Activated T-cell treated with anti-CD3 and anti-CD28 coated beads, Interleukin-2, amount 50 U/mL, for 1 hour (primary cell): Measurements from ENCODE around the gene NSMF.
A peak's percentile ranks its signal among the peaks of the same experiment; 100 is the strongest.
"Not testable (repeated sequence)": the region's sequence is repeated elsewhere in the genome, so short reads cannot be mapped to it uniquely, and the experiment has no call there.

Experiments
- DNase-seq: peaks from one replicate; pipeline ENCODE4 v3.0.0-alpha.2; 2020

The NSMF gene

DNA sequence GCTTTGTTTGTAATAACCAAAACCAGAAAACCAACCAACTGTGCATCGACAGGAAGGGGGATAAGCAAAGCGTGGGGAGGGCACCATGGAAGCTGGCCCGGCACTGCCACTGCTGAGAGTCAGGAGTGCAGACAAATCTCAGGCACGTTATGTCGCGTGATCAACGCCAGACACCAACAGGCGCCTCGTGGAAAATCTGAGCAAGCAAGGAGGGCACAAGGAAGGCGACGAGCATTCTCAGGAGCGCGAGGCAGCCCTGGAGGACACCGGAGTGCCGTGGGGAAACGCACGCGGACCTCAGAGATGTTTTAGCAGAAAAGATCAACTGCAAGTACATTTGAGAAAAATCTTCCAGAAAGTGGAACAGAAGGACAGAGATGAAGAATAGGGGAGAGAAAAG, 15.1 kb upstream of the NSMF start:
- DNase-seq: no peak

DNA sequence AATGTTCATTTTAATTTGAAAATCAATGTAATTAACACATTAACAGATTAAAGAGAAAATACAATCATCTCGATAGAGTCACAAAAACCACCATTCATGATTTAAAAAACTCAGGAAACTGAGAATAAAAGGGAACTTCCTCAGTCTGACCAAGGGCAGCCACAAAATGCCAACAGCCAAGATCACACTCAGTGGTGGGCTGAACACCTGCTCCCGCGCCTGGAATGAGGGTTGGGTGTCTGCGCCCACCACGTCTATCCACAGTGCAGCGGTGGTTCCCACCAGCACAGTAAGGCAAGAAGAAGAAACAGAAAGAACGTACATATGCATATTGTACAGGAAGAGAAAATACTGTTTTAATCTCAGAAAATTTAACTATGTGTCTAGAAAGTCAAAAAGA, 11.7 kb upstream of the NSMF start:
- no peak for DNase-seq

DNA sequence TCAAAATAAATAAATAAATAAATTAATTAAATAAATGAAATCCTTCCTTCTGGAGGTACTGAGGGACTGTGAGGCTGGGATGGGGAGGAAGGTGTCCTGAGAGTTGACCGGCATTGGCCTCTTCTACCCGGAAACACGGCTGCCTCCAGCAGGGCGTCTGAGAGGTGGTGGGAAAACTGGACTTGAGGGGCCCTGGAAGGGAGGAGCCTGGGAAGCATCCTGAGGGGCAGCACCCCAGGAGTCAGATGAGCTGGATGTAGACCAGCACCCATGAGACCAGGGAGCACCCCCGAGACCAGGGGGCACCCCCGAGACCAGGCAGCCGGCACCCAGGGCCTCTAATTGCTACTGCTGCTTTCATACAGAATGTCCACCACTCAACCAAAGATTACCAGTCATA, 8.8 kb upstream of the NSMF start:
- DNase-seq: no peak

DNA sequence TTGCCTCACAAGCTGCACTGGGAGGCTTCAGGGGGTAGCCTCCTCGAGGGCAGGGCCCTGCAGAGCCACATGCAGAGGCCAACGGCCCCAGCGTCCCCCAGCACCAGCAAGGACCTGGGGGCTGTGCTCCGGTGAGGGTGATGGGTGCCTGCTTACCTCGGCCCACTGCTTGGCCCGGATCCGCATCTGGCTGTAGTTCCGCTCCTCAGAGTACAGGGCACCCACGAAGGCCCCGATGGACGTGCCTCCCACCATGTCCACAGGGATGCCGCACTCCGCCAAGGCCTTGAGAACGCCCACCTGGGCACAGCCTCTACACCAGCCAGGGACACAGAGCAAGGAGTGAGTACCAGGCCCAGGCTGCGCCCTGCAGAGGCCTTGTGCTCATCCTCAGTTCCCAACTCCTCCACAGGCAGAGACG, 8.0 kb upstream of the NSMF start:
- no peak for DNase-seq

DNA sequence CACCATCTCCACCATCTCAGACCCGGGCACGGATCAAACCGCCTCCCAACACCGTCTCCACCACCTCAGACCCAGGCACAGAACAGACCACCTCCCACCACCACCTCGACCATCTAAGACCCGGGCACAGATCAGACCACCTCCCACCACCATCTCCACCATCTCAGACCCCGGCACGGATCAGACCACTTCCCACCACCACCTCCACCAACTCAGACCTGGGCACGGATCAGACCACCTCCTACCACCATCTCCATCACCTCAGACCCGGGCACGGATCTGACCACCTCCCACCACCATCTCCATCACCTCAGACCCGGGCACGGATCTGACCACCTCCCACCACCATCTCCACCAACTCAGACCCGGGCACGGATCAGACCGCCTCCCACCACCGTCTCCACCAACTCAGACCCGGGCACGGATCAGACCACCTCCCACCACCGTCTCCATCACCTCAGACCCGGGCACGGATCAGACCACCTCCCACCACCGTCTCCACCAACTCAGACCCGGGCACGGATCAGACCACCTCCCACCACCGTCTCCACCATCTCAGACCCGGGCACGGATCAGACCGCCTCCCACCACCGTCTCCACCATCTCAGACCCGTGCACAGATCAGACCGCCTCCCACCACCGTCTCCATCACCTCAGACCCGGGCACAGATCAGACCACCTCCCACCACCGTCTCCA, 7.4 kb upstream of the NSMF start:
- DNase-seq: not testable (repeated sequence)

DNA sequence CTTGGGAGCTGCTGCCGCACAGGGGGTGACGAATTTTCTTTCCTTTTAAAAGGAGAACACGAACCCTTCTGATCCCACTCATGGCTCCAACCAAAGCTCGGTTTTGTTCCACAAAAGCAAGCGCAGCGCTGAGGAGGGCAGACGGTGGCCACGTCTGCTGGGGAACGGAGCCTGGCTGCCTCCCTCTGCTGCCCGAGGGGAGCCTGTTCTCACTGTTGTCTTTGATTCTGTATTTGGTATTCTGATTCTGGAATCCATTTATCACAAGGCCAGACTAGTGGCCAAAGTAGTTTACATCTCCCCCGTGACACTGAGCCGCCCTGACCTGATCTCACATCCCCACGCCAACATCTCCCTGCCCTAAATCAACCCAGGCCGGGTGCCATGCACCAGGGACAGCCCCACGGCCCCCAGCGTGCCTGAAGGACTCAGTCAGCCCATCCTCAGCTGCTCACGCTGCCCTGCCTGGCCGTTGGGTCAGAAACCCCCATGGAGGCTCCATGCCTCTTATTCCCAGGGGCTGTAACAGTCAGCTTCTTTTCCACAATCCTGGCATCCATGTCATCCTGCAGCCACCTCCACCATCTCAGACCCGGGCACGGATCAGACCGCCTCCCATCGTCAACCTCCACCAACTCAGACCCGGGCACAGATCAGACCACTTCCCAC, 6.7 kb upstream of the NSMF start:
- no peak for DNase-seq

DNA sequence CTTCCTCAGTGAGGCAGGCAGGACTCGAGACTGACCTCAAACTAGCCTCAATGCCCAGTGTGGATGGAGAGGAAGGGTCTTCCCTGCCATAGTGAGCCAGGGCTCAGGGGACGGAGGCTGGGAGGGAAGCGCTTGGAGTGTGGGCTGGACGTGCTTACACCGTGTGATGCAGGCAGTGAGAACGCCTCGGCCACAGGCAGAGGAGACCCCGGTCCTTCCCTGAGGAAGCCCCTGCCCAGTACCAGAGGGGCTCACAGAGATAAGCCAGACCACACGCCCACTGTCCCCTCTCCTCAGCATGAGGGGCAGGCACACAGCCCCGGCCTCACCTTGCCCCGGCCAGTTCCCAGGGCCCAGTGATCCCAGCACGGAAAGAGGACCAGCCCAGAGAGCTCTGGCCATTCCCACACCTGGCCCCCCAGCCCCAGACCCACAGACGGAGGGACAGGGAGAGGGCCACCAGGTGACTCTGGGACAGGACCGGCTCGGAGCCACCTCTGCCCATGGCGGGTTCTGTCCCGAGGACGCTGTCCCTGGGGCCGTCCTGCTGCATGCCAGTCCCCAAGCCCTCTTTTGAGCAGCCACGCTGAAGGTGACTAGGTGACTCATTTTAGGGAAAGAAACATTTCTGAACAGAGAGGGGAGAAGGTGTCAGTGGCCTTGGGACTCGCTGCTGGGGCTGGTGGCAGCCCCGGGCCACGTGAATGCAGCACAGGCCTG, 6.0 kb upstream of the NSMF start:
- DNase-seq: peak; percentile 15

DNA sequence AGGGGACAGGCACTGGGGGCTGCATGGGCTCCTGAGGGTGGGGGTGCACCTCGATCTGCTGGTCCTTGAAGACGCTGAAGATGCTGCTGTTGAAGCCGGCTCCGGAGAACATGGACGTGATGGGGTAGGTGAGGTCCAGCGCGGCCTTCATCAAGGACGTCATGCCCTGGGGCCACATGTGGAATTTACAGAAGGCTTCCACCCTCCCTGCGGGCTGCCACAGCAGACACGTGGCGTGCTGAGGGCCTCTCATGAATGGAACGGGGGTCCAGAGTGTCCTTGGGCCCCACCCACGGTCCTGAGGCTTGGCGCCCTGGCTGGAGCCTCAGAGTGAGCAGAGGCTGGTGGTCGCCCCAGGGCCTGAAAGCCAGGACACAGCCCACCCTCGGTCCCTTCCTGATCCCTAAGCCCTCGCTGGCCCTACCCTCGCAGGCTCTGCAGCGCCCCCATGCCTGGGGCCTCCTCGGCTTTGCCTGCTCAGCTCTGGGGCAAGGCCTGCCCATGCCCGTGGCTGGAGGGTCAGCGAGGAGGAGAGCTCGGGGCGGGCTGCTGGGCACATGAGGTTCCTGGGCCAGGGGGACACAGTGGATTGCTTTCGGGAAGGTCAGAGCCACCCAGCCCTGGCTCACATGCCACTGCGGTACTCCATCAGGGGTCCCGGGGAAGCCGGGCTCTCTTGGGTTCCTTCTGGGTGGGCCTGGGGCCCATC, 5.3 kb upstream of the NSMF start:
- DNase-seq: peak; percentile 17

DNA sequence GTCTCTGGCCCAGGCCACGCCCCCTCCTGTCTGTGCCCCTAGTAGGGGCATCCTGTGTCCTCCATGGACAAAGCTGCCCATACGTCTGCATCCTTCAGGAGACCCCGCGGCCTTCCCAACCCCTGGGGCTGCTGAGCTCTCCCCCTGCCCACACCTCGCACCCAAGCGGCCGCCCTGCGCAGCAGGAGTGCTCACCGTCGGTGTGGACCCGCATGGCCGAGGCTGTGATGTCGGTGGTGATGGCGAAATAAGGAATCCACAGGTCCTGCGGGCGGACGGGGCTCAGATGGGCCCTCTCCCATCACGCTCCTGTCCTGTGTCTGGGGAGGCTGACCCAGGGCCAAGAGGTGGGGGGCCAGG, 4.8 kb upstream of the NSMF start:
- DNase-seq: peak; percentile 15

DNA sequence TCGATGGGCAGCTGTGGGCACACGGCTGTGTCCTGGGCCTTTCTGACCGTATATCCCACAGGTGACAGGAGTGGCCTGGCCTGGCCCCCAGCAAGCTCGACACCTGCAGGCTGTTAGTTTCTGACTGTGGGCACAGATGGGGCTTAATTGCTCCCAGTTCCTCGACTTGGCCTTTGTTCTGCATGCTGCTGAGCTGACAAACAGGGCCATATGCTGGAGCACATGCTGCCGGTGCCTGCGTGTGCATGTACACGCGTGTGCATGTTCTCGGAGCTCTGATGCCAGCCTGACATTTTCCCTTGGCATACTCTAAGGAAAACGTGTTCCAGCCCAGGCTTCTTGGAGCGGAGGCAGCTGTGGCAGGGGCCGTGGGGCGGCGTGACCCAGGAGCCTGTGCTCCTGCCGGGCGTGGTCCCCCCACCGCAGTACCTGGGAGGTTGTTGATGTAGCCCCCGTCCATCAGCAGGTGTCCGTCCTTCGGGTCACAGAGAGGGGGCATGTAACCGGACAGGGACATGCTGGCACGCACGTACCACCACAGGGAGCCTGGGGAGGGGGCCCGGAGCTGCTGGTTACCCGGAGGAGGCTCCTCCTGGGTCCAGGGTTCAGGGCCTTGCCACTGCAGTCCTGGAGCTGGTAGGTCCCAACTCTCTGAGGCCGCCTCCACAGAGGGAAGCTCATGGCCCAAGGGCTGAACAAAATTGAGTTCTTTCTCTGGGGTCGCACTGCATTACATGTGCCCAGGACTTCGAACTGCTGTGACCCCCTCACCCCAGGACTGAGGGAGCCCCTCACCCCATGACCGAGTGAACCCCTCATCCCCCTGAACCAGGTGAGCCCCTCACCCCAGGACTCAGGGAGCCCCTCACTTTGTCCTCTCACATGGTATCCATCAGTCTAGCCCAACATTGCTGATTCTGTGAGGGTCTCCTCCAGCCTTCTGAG, 4.1 kb upstream of the NSMF start:
- no peak for DNase-seq

DNA sequence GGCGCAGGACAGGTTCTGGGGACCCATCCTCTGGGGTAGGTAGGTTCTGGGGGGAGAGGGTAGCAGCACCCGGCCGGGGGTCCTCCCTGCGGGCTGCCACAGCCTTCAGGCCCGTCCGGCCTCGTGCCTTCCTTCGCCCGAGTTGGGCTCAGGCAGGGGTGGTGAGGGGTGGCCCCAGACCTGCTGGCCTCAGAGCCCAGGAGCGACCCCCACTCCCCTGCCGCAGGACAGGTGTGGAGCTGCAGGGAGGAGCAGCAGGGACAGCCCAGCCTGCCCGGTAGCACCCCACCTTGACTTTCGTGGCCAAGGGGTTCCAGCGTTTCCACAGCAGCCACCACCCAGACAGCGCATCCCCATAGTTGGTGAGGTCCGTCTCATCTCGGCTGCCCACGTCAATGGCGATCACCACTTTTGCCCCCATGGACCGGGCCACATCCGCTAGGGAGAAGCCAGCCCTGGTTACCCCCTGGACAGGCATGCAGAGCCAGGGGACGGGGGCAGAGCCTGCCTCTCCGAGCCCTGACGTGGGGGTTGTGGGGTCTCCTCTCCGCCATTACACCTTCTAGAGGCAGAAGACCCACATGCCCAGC, 3.4 kb upstream of the NSMF start:
- no peak for DNase-seq

DNA sequence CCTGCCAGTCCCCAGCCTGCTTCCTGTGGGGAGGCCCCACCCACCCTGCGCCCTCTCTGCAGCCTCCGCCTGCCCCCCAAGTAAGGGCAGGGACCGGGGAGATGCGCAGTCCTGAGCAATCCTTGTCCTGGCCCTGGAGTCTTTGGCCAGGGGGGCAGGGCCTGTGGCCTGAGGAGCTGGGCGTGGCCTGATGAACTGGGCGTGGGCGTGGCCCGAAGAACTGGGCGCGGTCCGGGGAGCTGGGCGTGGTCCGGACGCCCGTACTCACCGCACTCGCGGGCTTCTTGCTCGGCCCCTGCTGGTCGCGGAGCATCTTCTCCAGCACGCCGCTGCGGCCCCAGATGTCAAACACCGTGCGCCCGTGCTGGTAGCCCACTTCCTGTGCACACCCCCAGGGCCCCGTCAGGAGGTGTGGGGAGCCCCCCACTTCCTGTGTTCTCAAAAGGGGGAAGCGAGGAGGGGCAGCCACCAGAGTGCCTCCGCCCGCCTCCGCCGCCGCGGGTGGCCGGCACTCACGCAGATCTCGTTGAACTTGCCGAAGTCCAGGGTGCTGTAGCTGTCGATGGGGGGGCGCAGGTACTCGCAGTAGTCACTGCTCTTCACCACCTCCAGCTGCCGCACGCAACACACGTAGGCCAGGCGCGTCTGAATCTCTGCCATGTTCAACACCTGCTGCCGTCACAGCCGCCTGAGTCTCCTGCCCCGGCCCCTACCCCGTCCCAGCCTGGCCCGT, 2.7 kb upstream of the NSMF start:
- peak; percentile 77 for DNase-seq

DNA sequence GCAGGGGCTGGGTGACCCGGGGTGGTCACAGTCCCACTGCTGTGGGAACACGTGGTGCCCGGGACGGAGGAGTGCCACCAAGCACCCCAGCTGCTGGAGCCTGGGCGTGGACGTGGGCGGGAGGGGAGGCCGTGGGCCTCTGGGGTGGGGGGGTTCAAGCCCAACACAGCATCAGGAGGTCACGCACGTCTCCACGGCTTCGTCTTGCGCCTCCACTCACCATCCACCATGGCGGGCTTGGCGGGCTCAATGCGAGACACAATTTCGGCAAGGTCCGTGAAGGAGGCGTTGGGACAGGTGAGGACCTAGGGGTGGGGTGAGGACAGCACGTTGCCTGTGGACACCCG, 2.2 kb upstream of the NSMF start:
- DNase-seq: no peak

DNA sequence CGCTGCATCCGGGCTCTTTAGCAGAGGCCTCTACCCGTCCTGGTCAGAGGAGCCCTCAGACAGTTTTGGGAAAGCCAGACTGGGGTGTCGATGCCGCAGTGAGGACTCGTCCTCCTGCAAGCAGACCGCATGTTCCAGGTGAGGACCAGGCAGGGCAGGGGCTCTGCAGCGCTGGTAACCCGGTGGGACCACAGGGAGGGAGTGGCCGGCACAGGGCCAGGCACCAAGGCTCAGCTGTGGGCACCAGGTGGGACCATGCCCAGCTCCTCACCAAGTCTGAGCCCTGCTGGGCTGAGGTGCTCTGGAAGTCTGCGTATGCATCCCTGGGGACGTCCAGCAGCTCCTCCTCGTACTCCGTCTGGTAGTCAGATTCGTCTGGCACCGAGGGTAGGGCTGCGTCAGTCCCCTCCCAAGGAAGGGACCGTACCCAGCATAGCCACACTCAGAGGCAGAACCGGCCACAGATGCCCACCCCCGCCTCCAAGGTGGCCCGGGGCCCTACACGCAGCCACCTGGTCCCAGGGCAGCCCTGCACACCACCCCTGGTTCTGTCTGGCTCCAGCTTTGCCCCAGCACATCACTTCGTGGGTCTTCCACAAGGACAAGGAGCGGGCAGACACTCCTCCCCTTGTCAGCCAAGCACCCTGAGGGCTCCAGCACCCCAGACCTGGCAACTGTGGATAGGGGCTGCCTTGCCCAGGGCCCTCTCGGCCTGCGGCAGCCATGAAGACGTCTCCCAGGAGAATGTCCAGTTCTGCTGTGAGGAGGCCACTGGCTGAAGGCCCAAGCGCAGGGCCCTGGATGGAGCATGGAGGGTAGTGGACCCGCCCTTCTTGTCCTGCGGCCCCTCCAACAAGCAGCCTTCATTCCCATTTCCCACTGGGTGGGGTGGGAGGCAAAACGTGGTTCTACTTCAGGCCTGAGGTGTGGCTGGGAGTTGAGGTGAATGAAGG, 1.5 kb upstream of the NSMF start:
- peak; percentile 36 for DNase-seq

DNA sequence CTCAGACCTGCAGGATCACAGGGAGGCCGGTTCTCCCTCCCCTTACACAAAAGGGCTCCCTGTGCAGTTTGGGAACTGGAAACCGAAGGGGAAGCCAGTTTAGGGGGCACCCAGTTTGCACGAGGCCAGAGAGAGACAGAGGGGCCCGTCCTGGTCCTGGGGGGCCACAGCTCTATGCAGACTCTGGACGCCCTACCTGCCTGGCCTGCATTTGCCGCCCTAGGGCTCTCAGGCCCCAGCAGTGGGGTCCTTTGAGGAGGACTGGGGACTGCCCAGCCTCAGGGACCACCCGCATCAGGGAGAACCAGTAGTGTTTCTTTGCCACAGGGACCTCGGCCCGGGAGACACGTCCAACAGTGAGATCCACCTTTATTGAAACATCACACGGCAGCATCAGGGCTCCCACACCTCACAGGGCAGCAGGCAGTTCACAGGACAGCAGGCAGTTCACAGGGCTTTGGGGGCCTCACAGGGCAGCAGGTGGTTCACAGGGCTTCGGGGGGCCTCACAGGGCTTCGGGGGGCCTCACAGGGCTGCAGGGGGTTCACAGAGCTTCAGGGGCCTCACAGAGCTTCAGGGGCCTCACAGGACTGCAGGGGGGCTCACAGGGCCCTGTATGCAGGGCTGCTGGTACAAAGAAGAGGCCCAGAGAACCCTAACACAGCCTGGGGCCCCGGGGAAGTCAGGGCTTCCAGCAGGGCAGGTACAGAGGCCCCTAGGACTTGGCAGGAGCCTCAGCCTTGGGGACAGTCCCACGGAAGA, 648 bp upstream of the NSMF start:
- DNase-seq: no peak

DNA sequence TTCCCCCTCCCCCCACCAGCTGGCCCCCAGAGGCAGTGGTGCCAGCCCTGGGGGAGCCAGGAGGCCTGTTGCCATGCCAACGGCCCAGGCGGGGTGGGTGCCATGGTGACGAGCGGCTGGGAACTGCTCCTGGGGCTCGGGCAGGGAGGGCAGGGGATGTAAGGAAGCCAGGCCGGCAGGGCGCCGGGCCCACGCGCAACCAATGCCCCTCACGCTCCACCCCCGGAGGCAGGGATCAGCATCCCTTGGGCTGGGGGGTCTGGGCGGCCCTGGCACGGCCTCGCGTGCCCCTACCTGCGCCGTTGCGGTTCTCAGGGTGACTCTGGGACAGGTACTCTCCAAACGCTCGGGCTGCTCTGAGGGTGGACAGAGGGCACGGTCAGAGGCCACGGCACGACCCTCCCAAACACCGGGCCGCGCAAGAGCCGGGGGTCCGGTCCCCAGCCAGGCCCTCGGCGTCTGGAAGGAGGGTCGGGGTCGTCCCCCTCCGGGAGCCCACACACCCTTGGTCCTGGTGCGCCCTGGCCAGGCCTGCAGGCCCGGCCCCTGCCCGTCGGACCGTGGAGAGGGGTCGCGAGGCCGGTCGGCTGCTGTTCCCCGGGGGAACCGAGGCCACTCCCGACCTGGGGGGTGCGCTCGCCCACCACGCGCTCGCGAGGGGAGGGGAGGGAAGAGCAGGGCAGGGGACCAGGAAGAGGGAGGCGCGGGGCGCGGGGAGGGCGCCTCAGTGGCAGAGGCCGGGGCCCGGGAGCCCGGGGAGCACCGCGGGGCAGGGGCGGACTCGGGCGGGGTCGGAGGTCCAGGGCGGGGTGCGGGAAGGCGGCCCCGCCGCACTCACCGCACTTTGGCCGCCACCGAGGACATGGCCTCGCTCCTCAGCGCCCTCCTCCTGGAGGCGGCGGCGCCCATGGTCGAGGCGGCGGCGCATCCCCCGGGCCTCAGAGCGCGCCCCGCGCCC, 661 bp downstream of the NSMF start:
- DNase-seq: no peak

DNA sequence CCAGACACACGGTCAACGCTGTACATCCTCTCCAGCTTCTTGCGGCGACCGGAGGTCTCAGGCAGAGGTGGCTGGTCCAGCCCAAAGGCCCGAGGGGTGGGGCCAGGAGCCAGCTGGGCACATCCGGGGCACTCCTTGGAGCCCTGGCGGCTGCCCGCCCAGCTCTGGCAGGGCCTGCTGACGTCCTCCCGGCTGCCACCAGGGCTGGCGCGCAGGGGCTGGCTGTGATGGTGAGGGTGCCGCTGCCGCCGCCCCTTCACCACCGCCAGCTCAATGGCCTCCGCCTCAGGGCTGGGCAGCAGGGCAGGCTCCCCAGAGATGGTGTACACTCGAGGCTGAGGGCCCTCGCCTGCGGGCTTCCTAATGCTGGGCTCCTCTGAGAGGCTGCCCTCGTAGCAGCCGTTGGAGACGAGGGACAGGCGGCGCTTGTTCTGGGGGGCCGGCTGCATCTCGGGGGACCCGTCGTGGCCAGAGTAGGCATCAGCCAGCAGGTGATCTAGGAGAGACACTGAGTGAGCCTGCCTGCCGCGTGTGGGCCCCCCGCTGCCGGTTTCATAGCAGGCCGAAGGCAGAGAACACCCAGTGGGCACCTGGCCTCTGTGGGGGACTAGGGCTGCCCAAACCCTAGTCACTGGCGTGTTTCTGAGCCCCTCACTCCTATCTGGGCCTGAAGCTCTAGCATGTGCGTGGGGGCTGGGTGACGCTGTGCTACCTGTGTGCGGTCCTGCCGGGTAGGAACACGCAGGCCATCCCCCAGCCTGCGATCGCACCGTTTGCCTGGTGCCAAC, 1.5 kb downstream of the NSMF start:
- DNase-seq: peak; percentile 31
